NCI-H774 (cell line): ENCODE data around the gene HTT-AS.
"Not testable (repeated sequence)": the region's sequence is repeated elsewhere in the genome, so short reads cannot be mapped to it uniquely, and the experiment has no call there.

Experiments used
- DNase-seq: peaks from one replicate; lab custom pipeline; 2025; lab: John Stamatoyannopoulos, UW

The HTT-AS gene

GRCh38 chr4:3051141-3051897 is 23.0 kb downstream of the HTT-AS start:
- DNase-seq = not testable (repeated sequence)

GRCh38 chr4:3047464-3048286 is 26.7 kb downstream of the HTT-AS start:
- DNase-seq = no peak

- DNase-seq = no peak
These were observed 27.7 kb downstream of the HTT-AS start for GRCh38 chr4:3046623-3047022.

- no peak for DNase-seq
These were observed 28.2 kb downstream of the HTT-AS start for GRCh38 chr4:3046162-3046561.

GRCh38 chr4:3044870-3045819 is 29.2 kb downstream of the HTT-AS start:
- DNase-seq = no peak

GRCh38 chr4:3043282-3044020 is 30.9 kb downstream of the HTT-AS start:
- DNase-seq = no peak

GRCh38 chr4:3042226-3042625 is 32.1 kb downstream of the HTT-AS start:
- no peak for DNase-seq

GRCh38 chr4:3041192-3042142 is 32.9 kb downstream of the HTT-AS start:
- DNase-seq = no peak

- no peak for DNase-seq
These were observed 33.7 kb downstream of the HTT-AS start for GRCh38 chr4:3040452-3041191.

- no peak for DNase-seq
These were observed 34.5 kb downstream of the HTT-AS start for GRCh38 chr4:3039706-3040366.

GRCh38 chr4:3037957-3038461 is 36.3 kb downstream of the HTT-AS start:
- no peak for DNase-seq

GRCh38 chr4:3036131-3036952 is 38.0 kb downstream of the HTT-AS start:
- DNase-seq = no peak

- DNase-seq = no peak
These were observed 38.7 kb downstream of the HTT-AS start for GRCh38 chr4:3035674-3036073.

- DNase-seq = no peak
These were observed 39.1 kb downstream of the HTT-AS start for GRCh38 chr4:3035249-3035648.

- no peak for DNase-seq
These were observed 40.1 kb downstream of the HTT-AS start for GRCh38 chr4:3034231-3034630.

GRCh38 chr4:3031357-3032082 is 42.8 kb downstream of the HTT-AS start:
- no peak for DNase-seq
